H9 (cell line): ENCODE measurements around the gene CKM. TPM values are rescaled to one million over a fixed set of nuclear protein-coding genes. Genes with fewer than 3 reads are reported as not detected.
"Not testable (repeated sequence)": the region's sequence is repeated elsewhere in the genome, so short reads cannot be mapped to it uniquely, and the experiment has no call there.

Experiments used
- DNase-seq: peaks from one replicate; pipeline ENCODE4 v3.0.0-alpha.2; 2017
- H2AFZ ChIP-seq: one replicate; pipeline ENCODE4 v1.6.1; 2013; ENCODE audit warnings: mild to moderate bottlenecking, low read length, control low read depth, moderate library complexity
- H2AK5ac ChIP-seq: 2 replicates; pipeline ENCODE4 v1.6.1; 2013; ENCODE audit warnings: low read length, control low read depth, mixed read lengths; ENCODE audit not compliant: insufficient read length
- H2BK120ac ChIP-seq: one replicate; pipeline ENCODE4 v1.6.1; 2013; ENCODE audit warnings: low read depth, mild to moderate bottlenecking, low read length, control low read depth, inconsistent platforms; ENCODE audit not compliant: poor library complexity, severe bottlenecking
- H2BK12ac ChIP-seq: 2 replicates; pipeline ENCODE4 v1.6.1; 2013; ENCODE audit warnings: low read length, control low read depth, mixed read lengths, low read depth; ENCODE audit not compliant: insufficient read length
- H2BK15ac ChIP-seq: 2 replicates; pipeline ENCODE4 v1.6.1; 2013; ENCODE audit warnings: low read depth, low read length, control low read depth
- H2BK20ac ChIP-seq: one replicate; pipeline ENCODE4 v1.6.1; 2013; ENCODE audit warnings: low read depth, mild to moderate bottlenecking, low read length, control low read depth, inconsistent platforms; ENCODE audit not compliant: poor library complexity, severe bottlenecking
- H2BK5ac ChIP-seq: 2 replicates; pipeline ENCODE4 v1.6.1; 2013; ENCODE audit warnings: low read length, control low read depth, mixed read lengths; ENCODE audit not compliant: insufficient read length
- H3K14ac ChIP-seq: 2 replicates; pipeline ENCODE4 v1.6.1; 2013; ENCODE audit warnings: low read length, control low read depth; ENCODE audit not compliant: insufficient read depth
- H3K18ac ChIP-seq: 2 replicates; pipeline ENCODE4 v1.6.1; 2013; ENCODE audit warnings: low read depth, mild to moderate bottlenecking, mixed read lengths, low read length, control low read depth; ENCODE audit not compliant: insufficient read length
- H3K23ac ChIP-seq: 2 replicates; pipeline ENCODE4 v1.6.1; 2013; ENCODE audit warnings: low read length, control low read depth, mixed read lengths, low read depth; ENCODE audit not compliant: insufficient read length
- H3K23me2 ChIP-seq: 2 replicates; pipeline ENCODE4 v1.6.1; 2013; ENCODE audit warnings: low read depth, mild to moderate bottlenecking, mixed read lengths, low read length, control low read depth; ENCODE audit not compliant: insufficient read length, poor library complexity, severe bottlenecking
- H3K27ac ChIP-seq: 2 replicates; pipeline ENCODE4 v1.5.1; 2013; ENCODE audit warnings: low read length, control low read depth, mixed read lengths, low read depth; ENCODE audit not compliant: insufficient read length
- H3K27me3 ChIP-seq: 2 replicates; pipeline ENCODE4 v1.6.1; 2013; ENCODE audit warnings: low read length, control low read depth, inconsistent platforms; ENCODE audit not compliant: insufficient read depth
- H3K4ac ChIP-seq: 2 replicates; pipeline ENCODE4 v1.6.1; 2013; ENCODE audit warnings: low read depth, mild to moderate bottlenecking, control low read depth, inconsistent platforms, low read length, moderate library complexity
- H3K4me1 ChIP-seq: 2 replicates; pipeline ENCODE4 v1.6.1; 2013; ENCODE audit warnings: low read length, control low read depth, inconsistent platforms; ENCODE audit not compliant: insufficient read depth
- H3K4me2 ChIP-seq: 2 replicates; pipeline ENCODE4 v1.6.1; 2013; ENCODE audit warnings: low read length, control low read depth, mixed read lengths; ENCODE audit not compliant: insufficient read length, insufficient read depth
- H3K56ac ChIP-seq: 2 replicates; pipeline ENCODE4 v1.6.1; 2013; ENCODE audit warnings: low read depth, mild to moderate bottlenecking, mixed read lengths, low read length, control low read depth; ENCODE audit not compliant: insufficient read length
- H3K79me1 ChIP-seq: 2 replicates; pipeline ENCODE4 v1.6.1; 2013; ENCODE audit warnings: low read depth, mild to moderate bottlenecking, moderate library complexity, low read length, control low read depth, inconsistent platforms; ENCODE audit not compliant: insufficient read depth, poor library complexity, severe bottlenecking
- H3K79me2 ChIP-seq: 2 replicates; pipeline ENCODE4 v1.6.1; 2013; ENCODE audit warnings: low read length, control low read depth, inconsistent platforms; ENCODE audit not compliant: insufficient read depth
- H3K9ac ChIP-seq: 2 replicates; pipeline ENCODE4 v1.6.1; 2013; ENCODE audit warnings: low read length, control low read depth, mixed read lengths; ENCODE audit not compliant: insufficient read length; ENCODE audit errors: extremely low read depth
- H3K9me3 ChIP-seq: one replicate; pipeline ENCODE4 v1.6.1; 2013; ENCODE audit warnings: low read depth, low read length, inconsistent platforms; ENCODE audit not compliant: control insufficient read depth
- H3T11ph ChIP-seq: one replicate; pipeline ENCODE4 v1.6.1; 2013; ENCODE audit warnings: mild to moderate bottlenecking, low read length, control low read depth, inconsistent platforms
- H4K20me1 ChIP-seq: one replicate; pipeline ENCODE4 v1.6.1; 2013; ENCODE audit not compliant: control insufficient read depth, insufficient read length, insufficient read depth
- H4K5ac ChIP-seq: 2 replicates; pipeline ENCODE4 v1.6.1; 2013; ENCODE audit warnings: low read depth, mild to moderate bottlenecking, mixed read lengths, low read length, control low read depth; ENCODE audit not compliant: insufficient read length
- H4K8ac ChIP-seq: replicated peaks from 2 replicates; pipeline ENCODE4 v1.6.1; 2013; ENCODE audit warnings: low read length, control low read depth, mixed read lengths, low read depth; ENCODE audit not compliant: insufficient read length
- H4K91ac ChIP-seq: 2 replicates; pipeline ENCODE4 v1.6.1; 2013; ENCODE audit warnings: low read depth, mild to moderate bottlenecking, moderate library complexity, mixed read lengths, low read length, control low read depth; ENCODE audit not compliant: insufficient read length
- H3K27ac Mint-ChIP-seq, 3 experiments: 2 replicates in 2 of 3; 3 replicates in 1 of 3; pipeline ENCODE4 v1.8.0; 2020 to 2021; ENCODE audit warnings: mixed read lengths in 3 of 3, mild to moderate bottlenecking in 1 of 3, moderate library complexity in 1 of 3
- H3K27me3 Mint-ChIP-seq: 2 replicates; pipeline ENCODE4 v1.8.0; 2021; ENCODE audit warnings: low read depth, mild to moderate bottlenecking, moderate library complexity, mixed read lengths
- H3K36me3 Mint-ChIP-seq, 3 experiments: 2 replicates in 2 of 3; 3 replicates in 1 of 3; pipeline ENCODE4 v1.8.0; 2020 to 2021; ENCODE audit warnings: low read depth in 3 of 3, mixed read lengths in 3 of 3; ENCODE audit not compliant: insufficient read depth in 1 of 3
- H3K4me1 Mint-ChIP-seq, 2 experiments: 2 replicates each; pipeline ENCODE4 v1.8.0; 2020; ENCODE audit warnings: mixed read lengths in 2 of 2
- H3K4me3 Mint-ChIP-seq, 2 experiments: 2 replicates in 1 of 2; 3 replicates in 1 of 2; pipeline ENCODE4 v1.8.0; 2020 to 2021; ENCODE audit warnings: mild to moderate bottlenecking in 2 of 2, mixed read lengths in 2 of 2, moderate library complexity in 1 of 2
- H3K9me3 Mint-ChIP-seq, 2 experiments: 2 replicates in 1 of 2; 3 replicates in 1 of 2; pipeline ENCODE4 v1.8.0; 2020; ENCODE audit warnings: mild to moderate bottlenecking in 2 of 2, mixed read lengths in 2 of 2, moderate library complexity in 1 of 2
- CTCF ChIP-seq: fragments of 200-600 bp; sonication (generic); conservative IDR thresholded peaks from 3 replicates; pipeline ENCODE4 v1.8.0; 2021; ENCODE audit warnings: antibody characterized with exemption, mild to moderate bottlenecking
- WGBS: extraction: QIAGEN DNeasy Blood & Tissue Kit; methylation state at CpG from one replicate; pipeline ENCODE4 v1.1.7; 2013; ENCODE audit warnings: missing lambda C conversion rate, low lambda C conversion rate, mixed read lengths; ENCODE audit not compliant: insufficient read length; ENCODE audit errors: extremely low coverage; 5-methylcytosine and 5-hydroxymethylcytosine counted together
- total RNA-seq: library from RNA; stranded (reverse); gene quantifications from 2 replicates; pipeline ENCODE4 v1.2.1, GENCODE V29; 2021

The CKM gene
- total RNA-seq, 1 experiment from 2014 or later, result not detected

GRCh38 chr19:45271098-45271734 lies 51.5 kb downstream of the CKM start:
- Mint-ChIP-seq H3K4me3 (no peak overlapping the region), H3K4me1 (peaks cover 0 to 4% of the 10 kb centered on the region in 2 experiments; a peak in 2 of 4 replicates), H3K27me3 (no peaks in the 10 kb centered on the region), H3K27ac (no peak overlapping the region), H3K9me3 (no peaks in the 10 kb centered on the region), H3K36me3 (peaks cover 6 to 57% (median 46%) of the 10 kb centered on the region in 3 experiments; a peak in 6 of 7 replicates)
- Histone ChIP-seq H4K8ac (no peak overlapping the region), H3K27ac (no peak overlapping the region), H4K20me1 (no peaks in the 10 kb centered on the region), H3T11ph (no peak overlapping the region), H3K79me1 (no peaks in the 10 kb centered on the region), H3K4me1 (no peaks in the 10 kb centered on the region), H4K5ac (no peak overlapping the region), H3K27me3 (no peaks in the 10 kb centered on the region), H2BK12ac (no peak overlapping the region), H3K9me3 (no peaks in the 10 kb centered on the region), H3K23ac (no peak overlapping the region), H2BK5ac (no peak overlapping the region), H2BK20ac (no peak overlapping the region), H3K14ac (no peak overlapping the region), H3K56ac (no peak overlapping the region), H3K23me2 (no peaks in the 10 kb centered on the region), H3K18ac (no peak overlapping the region), H2AFZ (no peak overlapping the region), H2BK15ac (no peak overlapping the region), H3K4ac (no peak overlapping the region), H3K9ac (no peak overlapping the region), H4K91ac (no peak overlapping the region), H3K4me2 (no peak overlapping the region), H2BK120ac (no peak overlapping the region), H2AK5ac (no peak overlapping the region), H3K79me2 (no peaks in the 10 kb centered on the region)
- WGBS, result no CpG with 5 or more reads among the region's 21 CpGs
- no peak for DNase-seq
- no peak for TF ChIP-seq CTCF

- not testable (repeated sequence) for DNase-seq, H2BK15ac ChIP-seq, H2BK12ac ChIP-seq, H3K27ac ChIP-seq, H3K14ac ChIP-seq, H3K4me3 Mint-ChIP-seq, H3T11ph ChIP-seq, H3K56ac ChIP-seq, H4K91ac ChIP-seq, H3K9ac ChIP-seq, H2BK120ac ChIP-seq, H2AK5ac ChIP-seq, H3K4me2 ChIP-seq, H2BK20ac ChIP-seq, H3K27me3 Mint-ChIP-seq, H3K4me1 ChIP-seq, H3K4ac ChIP-seq, H3K79me1 ChIP-seq, H3K9me3 Mint-ChIP-seq, H4K8ac ChIP-seq, H3K27ac Mint-ChIP-seq, H3K23me2 ChIP-seq, H3K4me1 Mint-ChIP-seq, H4K20me1 ChIP-seq, H3K27me3 ChIP-seq, H2AFZ ChIP-seq, H3K79me2 ChIP-seq, H3K18ac ChIP-seq, H3K23ac ChIP-seq, H2BK5ac ChIP-seq, H4K5ac ChIP-seq, H3K9me3 ChIP-seq
- no CpG with 5 or more reads among the region's 13 CpGs for WGBS
- peaks cover 5 to 60% (median 44%) of the 10 kb centered on the region in 3 experiments; a peak in 6 of 7 replicates for H3K36me3 Mint-ChIP-seq
These were observed 52.7 kb downstream of the CKM start for GRCh38 chr19:45269939-45270338.
